K562 (cell line): ENCODE results near the gene GINS2. TPM values are rescaled to one million over a fixed set of nuclear protein-coding genes. Genes with fewer than 3 reads are reported as not detected.

Source experiments
- ATAC-seq: fragments of 200-7000 bp; cut with Tn5 transposase; 3 replicates; pipeline ENCODE4 v1.9.1; 2020; ENCODE audit warnings: moderate library complexity
- BruUV-seq: library from RNA; stranded (reverse); fragments of 400-500 nt; replicated peaks from 2 replicates; lab custom pipeline; 2021; lab: Mats Ljungman, UMichigan
- CTCF ChIA-PET: fragments of 300-600 bp; formaldehyde crosslinking; extraction: SDS; loops from one replicate; lab custom pipeline; 2021; ENCODE audit warnings: low intra/inter-chr PET ratio; lab: Yijun Ruan, JAX
- POLR2A ChIA-PET: fragments of 300-600, 350-650 bp; sonication (Branson Sonifier 250); formaldehyde crosslinking; extraction: SDS; loops from one replicate; lab custom pipeline; 2021; ENCODE audit warnings: antibody characterized with exemption, inconsistent platforms; lab: Yijun Ruan, JAX
- DNase-seq, 4 experiments: peaks; one replicate each; pipeline versions ENCODE4 v3.0.0 to v3.0.0-alpha.2; 2011 to 2018; ENCODE audit warnings: low spot score in 3 of 4, mixed read lengths in 3 of 4; ENCODE audit errors: extremely low read depth in 1 of 4
- FAIRE-seq: peaks from 2 replicates; lab custom pipeline; 2011; peaks lifted over from hg19 to GRCh38; lab: Jason Lieb, UNC
- H2AFZ ChIP-seq: 2 replicates; pipeline ENCODE4 v1.6.0; 2011; ENCODE audit warnings: low read depth, low read length, control low read depth, inconsistent platforms
- H3K27ac ChIP-seq: fragments of 200-600 bp; 3 replicates; pipeline ENCODE4 v1.8.0; 2011; ENCODE audit warnings: low read depth, mild to moderate bottlenecking, control low read depth, inconsistent platforms, low read length, moderate library complexity, mixed read lengths; ENCODE audit errors: extremely low read depth
- H3K27me3 ChIP-seq, 2 experiments: fragments of 300-600 bp in 1 of 2; 2 replicates in 1 of 2; 3 replicates in 1 of 2; pipeline versions ENCODE4 v1.6.0 to v1.8.0; 2011; ENCODE audit warnings: inconsistent platforms in 2 of 2, low read length in 2 of 2, mild to moderate bottlenecking in 1 of 2, mixed read lengths in 1 of 2, moderate library complexity in 1 of 2; ENCODE audit not compliant: control insufficient read depth in 2 of 2, insufficient read depth in 2 of 2
- H3K36me3 ChIP-seq: fragments of 300-600 bp; 3 replicates; pipeline ENCODE4 v1.8.0; 2011; ENCODE audit warnings: mild to moderate bottlenecking, low read length, inconsistent platforms; ENCODE audit not compliant: control insufficient read depth, insufficient read depth
- H3K4me1 ChIP-seq, 2 experiments: fragments of 200-600 bp in 1 of 2; replicated peaks in 1 of 2; 2 replicates in 1 of 2; 3 replicates in 1 of 2; pipeline versions ENCODE4 v1.5.1 to v1.8.0; 2011; ENCODE audit warnings: inconsistent platforms in 2 of 2, low read length in 2 of 2, mild to moderate bottlenecking in 1 of 2, mixed read lengths in 1 of 2, moderate library complexity in 1 of 2; ENCODE audit not compliant: control insufficient read depth in 2 of 2, insufficient read depth in 2 of 2
- H3K4me2 ChIP-seq: 2 replicates; pipeline ENCODE4 v1.6.1; 2011; ENCODE audit warnings: low read length, control low read depth, inconsistent platforms, mixed read lengths; ENCODE audit not compliant: insufficient read depth
- H3K4me3 ChIP-seq: fragments of 200-600 bp; sonication (generic), shearing (Covaris generic); 2 replicates; pipeline ENCODE4 v1.5.1; 2016; ENCODE audit warnings: control low read depth, inconsistent platforms
- H3K79me2 ChIP-seq: fragments of 200-600 bp; 3 replicates; pipeline ENCODE4 v1.8.0; 2011; ENCODE audit warnings: low read length, inconsistent platforms; ENCODE audit not compliant: control insufficient read depth, insufficient read depth
- H3K9ac ChIP-seq, 2 experiments: 2 replicates each; pipeline versions ENCODE4 v1.6.0 to v1.6.1; 2011; ENCODE audit warnings: low read depth in 2 of 2, low read length in 2 of 2, control low read depth in 1 of 2, inconsistent platforms in 1 of 2, mild to moderate bottlenecking in 1 of 2, mixed read lengths in 1 of 2; ENCODE audit not compliant: insufficient read depth in 1 of 2
- H3K9me1 ChIP-seq: one replicate; pipeline ENCODE4 v1.6.0; 2011; ENCODE audit warnings: inconsistent platforms, mild to moderate bottlenecking, low read length, moderate library complexity; ENCODE audit not compliant: control insufficient read depth, insufficient read depth
- H3K9me3 ChIP-seq: replicated peaks from 2 replicates; pipeline ENCODE4 v1.5.1; 2011; ENCODE audit warnings: low read depth, low read length, inconsistent platforms; ENCODE audit not compliant: control insufficient read depth, insufficient read depth
- H4K20me1 ChIP-seq: replicated peaks from 2 replicates; pipeline ENCODE4 v1.6.1; 2011; ENCODE audit warnings: low read length, inconsistent platforms, mixed read lengths; ENCODE audit not compliant: control insufficient read depth, insufficient read depth
- BCLAF1 ChIP-seq, 2 experiments: fragments of 450-650 bp in 1 of 2; IDR thresholded peaks; 2 replicates each; pipeline ENCODE4 v1.6.1; 2011 to 2017; ENCODE audit warnings: low read depth in 2 of 2, antibody characterized with exemption in 1 of 2, borderline replicate concordance in 1 of 2, low read length in 1 of 2, mild to moderate bottlenecking in 1 of 2, mixed read lengths in 1 of 2; ENCODE audit not compliant: control insufficient read depth in 1 of 2
- BRF2 ChIP-seq: IDR thresholded peaks from 3 replicates; pipeline ENCODE4 v1.6.1; 2011; ENCODE audit warnings: borderline replicate concordance, mild to moderate bottlenecking; ENCODE audit not compliant: insufficient read length, insufficient read depth
- CHD1 ChIP-seq: fragments of 200-600 bp; sonication (generic); IDR thresholded peaks from one replicate; pipeline ENCODE4 v1.6.1; 2012; ENCODE audit warnings: mild to moderate bottlenecking, moderate library complexity, low read length, inconsistent platforms
- DIDO1 ChIP-seq: fragments of 450-650 bp; IDR thresholded peaks from 2 replicates; pipeline ENCODE4 v1.6.1; 2016; ENCODE audit warnings: low read depth, missing biosample characterization, missing genetic modification characterization
- ELF2 ChIP-seq: fragments of 250-450 bp; sonication (Bioruptor Pico); IDR thresholded peaks from 2 replicates; pipeline ENCODE4 v1.5.0; 2021; ENCODE audit warnings: mild to moderate bottlenecking
- EP400 ChIP-seq: fragments of 450-650 bp; IDR thresholded peaks from 2 replicates; pipeline ENCODE4 v1.6.1; 2017; ENCODE audit warnings: antibody characterized with exemption, mild to moderate bottlenecking, moderate library complexity
- MTF1 ChIP-seq: fragments of 250-450 bp; sonication (Bioruptor Pico); IDR thresholded peaks from 2 replicates; pipeline ENCODE4 v1.9.0; 2021; ENCODE audit warnings: moderate library complexity, mild to moderate bottlenecking, inconsistent platforms, borderline replicate concordance
- PRPF4 ChIP-seq: fragments of 200-400 bp; formaldehyde crosslinking; IDR thresholded peaks from one replicate; pipeline ENCODE4 v1.6.1; 2017; ENCODE audit warnings: low read length, low read depth, mild to moderate bottlenecking; ENCODE audit not compliant: insufficient read depth, poor library complexity, severe bottlenecking
- RBM22 ChIP-seq: fragments of 200-400 bp; formaldehyde crosslinking; IDR thresholded peaks from 2 replicates; pipeline ENCODE4 v1.6.1; 2018; ENCODE audit warnings: low read length, low read depth; ENCODE audit not compliant: poor library complexity, severe bottlenecking
- TEAD1 ChIP-seq, 2 experiments: fragments of 450-650 bp in 1 of 2; sonication (generic) in 1 of 2; formaldehyde crosslinking; IDR thresholded peaks; 2 replicates each; pipeline versions ENCODE4 v1.4.0 to v1.8.0; 2020 to 2022; ENCODE audit warnings: mild to moderate bottlenecking in 2 of 2, missing genetic modification reagents in 1 of 2
- THAP12 ChIP-seq: fragments of 250-450 bp; sonication (Bioruptor Pico); IDR thresholded peaks from 2 replicates; pipeline ENCODE4 v1.9.0; 2021; ENCODE audit warnings: mild to moderate bottlenecking, inconsistent platforms
- ZBTB1 ChIP-seq: sonication (generic); formaldehyde crosslinking; IDR thresholded peaks from 2 replicates; pipeline ENCODE4 v1.8.1; 2023; ENCODE audit warnings: missing genetic modification reagents, low read depth, mild to moderate bottlenecking, borderline replicate concordance
- ZNF785 ChIP-seq: fragments of 250-450 bp; sonication (Bioruptor Pico); IDR thresholded peaks from 2 replicates; pipeline ENCODE4 v1.4.0; 2020; ENCODE audit warnings: mild to moderate bottlenecking
- WGBS: fragments of 100-300 bp; shearing (Covaris generic); methylation state at CpG from one replicate; pipeline ENCODE4 v1.1.6; 2016; ENCODE audit warnings: low coverage, mixed read lengths; ENCODE audit not compliant: insufficient coverage; ENCODE audit errors: missing lambda C conversion rate; 5-methylcytosine and 5-hydroxymethylcytosine counted together
- in situ Hi-C: fragments of 300-500 bp; cut with MboI; formaldehyde crosslinking; loops from 4 replicates; pipeline ENCODE4 v1.15.0; 2018; ENCODE audit warnings: inconsistent platforms, mixed read lengths
- intact Hi-C: fragments of 100-400 bp; cut with micrococcal nuclease; formaldehyde crosslinking; loops from 2 replicates; pipeline ENCODE4 v1.14.2; 2022
- polyA plus RNA-seq, 8 experiments: library from polyadenylated mRNA; depleted of rRNA in 4 of 8; stranded (reverse) in 5 of 8; unstranded in 3 of 8; fragments of >200 nt; fragmentation: Nextera tagmentation in 2 of 8; fragmentation: Illumina TruSeq in 1 of 8; extraction: Ambion mirVana in 2 of 8; extraction: Trizol in 1 of 8; gene quantifications; 2 replicates each; pipeline versions ENCODE4 v1.2.1 to v1.2.3, GENCODE V29; 2011 to 2014; ENCODE audit warnings: inconsistent platforms in 1 of 8, missing spikeins in 1 of 8
- total RNA-seq, 7 experiments: library from RNA; depleted of rRNA in 6 of 7; stranded (reverse); fragments of >200 nt in 6 of 7; fragmentation: Illumina TruSeq in 2 of 7; extraction: Trizol in 2 of 7; gene quantifications; 2 replicates each; pipeline versions ENCODE4 v1.2.1 to v1.2.3, GENCODE V29; 2011 to 2021; ENCODE audit warnings: low replicate concordance in 1 of 7

Gene GINS2
- total and polyA plus RNA-seq, 9 of the 15 experiments (the other 6 are each of a cell fraction or from before 2014, with no cell fraction given), result 40.4 to 76.2 (median 44.6) TPM

- TF ChIP-seq DIDO1 (tag) (no peak), ZBTB1 (CRISPR knock-in tag) (no peak), MTF1 (no peak), RBM22 (peak; percentile 77), THAP12 (CRISPR knock-in tag) (0 out of 2 replicates have a peak, but pooled peaks have one; percentile 22), CHD1 (no peak), ELF2 (CRISPR knock-in tag) (no peak), PRPF4 (no peak)
- TF ChIP-seq, all 486 proteins: peak for 5
Measured at GRCh38 chr16:85667841-85668413, 20.8 kb downstream of the GINS2 start (continued).

GRCh38 chr16:85667261-85667660 lies 21.5 kb downstream of the GINS2 start:
- Histone ChIP-seq H3K4me2 (no peak overlapping the region), H3K9me1 (no peaks in the 10 kb centered on the region), H3K4me1 (peaks cover 0 to 3% of the 10 kb centered on the region in 2 experiments; a peak in 1 of 5 replicates), H3K79me2 (peaks cover 16% of the 10 kb centered on the region; the same call in 1 of the 3 replicates), H3K9ac (no peak overlapping the region), H3K36me3 (peaks cover 98% of the 10 kb centered on the region), H3K9me3 (no peaks in the 10 kb centered on the region), H2AFZ (no peak overlapping the region), H3K4me3 (no peak overlapping the region), H4K20me1 (peaks cover 28% of the 10 kb centered on the region), H3K27ac (no peak overlapping the region), H3K27me3 (no peaks in the 10 kb centered on the region)
- no peak; the same call in 2 of the 3 replicates for ATAC-seq
- 91% methylated on average over 9 of the region's 9 CpGs for WGBS
- in situ Hi-C loops, result no loop called here
- DNase-seq, result no peak
- FAIRE-seq, result no peak
- ChIA-PET POLR2A (interaction anchor here (1.1 kb wide), 1 partner anchor 10 kb away, joined by 3 read pairs; no protein-coding TSS in a partner anchor), CTCF (no interaction called here)
- intact Hi-C loops, result no loop called here
- no TSS peak for BruUV-seq
- TF ChIP-seq BRF2 (no peak), ZNF785 (CRISPR knock-in tag) (no peak), BCLAF1 (IDR thresholded peaks at IDR 0.05; ENCODE audit: borderline replicate concordance in 1 of 2, control insufficient read depth in 1 of 2, low read depth in 2 of 2, low read length in 1 of 2) (no peak), EP400 (no peak), TEAD1 (CRISPR knock-in tag; IDR thresholded peaks at IDR 0.05) (no peak)
